A673 (cell line): Measurements from ENCODE around the gene CAPN1.

ENCODE experiments used
- CTCF ChIP-seq: fragments of 300-800, 200-600 bp; sonication (generic); conservative IDR thresholded peaks from 2 replicates; pipeline ENCODE4 v1.5.1; 2017; ENCODE audit warnings: low read depth, mild to moderate bottlenecking, antibody characterized with exemption, low read length, moderate library complexity, mixed read lengths
- EZH2 ChIP-seq: fragments of 200-600 bp; sonication (generic); IDR thresholded peaks from 2 replicates; pipeline ENCODE4 v1.6.1; 2017; ENCODE audit warnings: borderline replicate concordance, low read depth, mild to moderate bottlenecking, mixed read lengths, antibody characterized with exemption, low read length; ENCODE audit not compliant: poor library complexity, severe bottlenecking

- TF ChIP-seq CTCF: no peak
- TF ChIP-seq EZH2: no peak
These were observed 11.6 kb upstream of the CAPN1 start, which contains the start of gene SPDYC for GRCh38 chr11:65170058-65170534.
